B cell (primary cell): ENCODE measurements around the gene RHOH. TPM values are rescaled to one million over a fixed set of nuclear protein-coding genes. Genes with fewer than 3 reads are reported as not detected.

ENCODE experiments used
- ATAC-seq: fragments of 200-7000 bp; cut with Tn5 transposase; one replicate; pipeline ENCODE4 v1.10.0; 2021; ENCODE audit warnings: low read depth, mild to moderate bottlenecking, moderate number of reproducible peaks, moderate library complexity
- CTCF ChIA-PET: fragments of 350-600 bp; sonication (Branson Sonifier 250); formaldehyde crosslinking; loops from one replicate; lab custom pipeline; 2021; ENCODE audit warnings: antibody characterized with exemption, inconsistent platforms; lab: Charles Lee
- POLR2A ChIA-PET: fragments of 350-600 bp; sonication (Branson Sonifier 250); formaldehyde crosslinking; loops from one replicate; lab custom pipeline; 2021; ENCODE audit warnings: antibody characterized with exemption; lab: Charles Lee
- DNase-seq: peaks from one replicate; pipeline ENCODE4 v3.0.0; 2013
- H2AFZ ChIP-seq: 2 replicates; pipeline ENCODE4 v1.6.1; 2012; ENCODE audit warnings: mild to moderate bottlenecking, low read depth, low read length; ENCODE audit not compliant: insufficient read depth, poor library complexity, severe bottlenecking
- H3K27ac ChIP-seq, 2 donors: 1 replicate in 1 of 2; 2 replicates in 1 of 2; pipeline ENCODE4 v1.5.1; 2012 to 2013; ENCODE audit warnings: low read length in 2 of 2, mild to moderate bottlenecking in 2 of 2, moderate library complexity in 1 of 2
- H3K27me3 ChIP-seq, 4 experiments: fragments of 200-600 bp in 1 of 4; sonication (generic) in 1 of 4; replicated peaks in 1 of 4; 1 replicate in 2 of 4; 2 replicates in 2 of 4; pipeline versions ENCODE4 v1.6.1 to v1.7.0; 2013 to 2016; ENCODE audit warnings: low read length in 3 of 4, mild to moderate bottlenecking in 2 of 4, mixed read lengths in 1 of 4, moderate library complexity in 1 of 4; ENCODE audit not compliant: insufficient read depth in 4 of 4, control insufficient read depth in 3 of 4; ENCODE audit errors: control extremely low read depth in 1 of 4
- H3K36me3 ChIP-seq, 2 experiments: replicated peaks in 1 of 2; 1 replicate in 1 of 2; 2 replicates in 1 of 2; pipeline versions ENCODE4 v1.6.1 to v1.7.1; 2013; ENCODE audit warnings: low read length in 1 of 2; ENCODE audit not compliant: insufficient read depth in 2 of 2, control insufficient read depth in 1 of 2; ENCODE audit errors: control extremely low read depth in 1 of 2, extremely low read depth in 1 of 2
- H3K4me1 ChIP-seq, 2 donors: fragments of 200-600 bp in 1 of 2; sonication (generic) in 1 of 2; 1 replicate in 1 of 2; 2 replicates in 1 of 2; pipeline versions ENCODE4 v1.5.1 to v1.6.1; 2013 to 2017; ENCODE audit warnings: low read length in 2 of 2; ENCODE audit not compliant: control insufficient read depth in 2 of 2, insufficient read depth in 2 of 2
- H3K4me2 ChIP-seq: replicated peaks from 2 replicates; pipeline ENCODE3; 2012; ENCODE audit warnings: mild to moderate bottlenecking, low read depth, low read length; ENCODE audit not compliant: poor library complexity, severe bottlenecking
- H3K4me3 ChIP-seq, 5 experiments: fragments of 200-600 bp in 1 of 5; sonication (generic) in 1 of 5; 1 replicate in 3 of 5; 2 replicates in 2 of 5; pipeline versions ENCODE4 v1.5.1 to v1.7.0; 2011 to 2016; ENCODE audit warnings: low read length in 4 of 5, mild to moderate bottlenecking in 4 of 5, low read depth in 2 of 5, control low read depth in 1 of 5, moderate library complexity in 1 of 5; ENCODE audit not compliant: insufficient read depth in 1 of 5; ENCODE audit errors: control extremely low read depth in 1 of 5, extremely low read depth in 1 of 5
- H3K79me2 ChIP-seq: fragments of 200-600 bp; sonication (generic); one replicate; pipeline ENCODE4 v1.6.0; 2016; ENCODE audit warnings: low read length; ENCODE audit not compliant: control insufficient read depth, insufficient read depth
- H3K9ac ChIP-seq: fragments of 200-600 bp; sonication (generic); 2 replicates; pipeline ENCODE4 v1.6.1; 2017; ENCODE audit warnings: mild to moderate bottlenecking, low read length, moderate library complexity
- H3K9me3 ChIP-seq, 3 donors: one replicate each; pipeline versions ENCODE4 v1.6.1 to v1.7.1; 2013; ENCODE audit warnings: low read length in 2 of 3; ENCODE audit not compliant: control insufficient read depth in 2 of 3, insufficient read depth in 1 of 3; ENCODE audit errors: control extremely low read depth in 1 of 3
- H4K20me1 ChIP-seq: 2 replicates; pipeline ENCODE4 v1.6.0; 2012; ENCODE audit warnings: mild to moderate bottlenecking, low read length; ENCODE audit not compliant: insufficient read depth, control insufficient read depth, poor library complexity, severe bottlenecking
- H3K27ac Mint-ChIP-seq: one replicate; pipeline ENCODE4 v1.8.0; 2021; ENCODE audit warnings: mixed read lengths
- H3K27me3 Mint-ChIP-seq: one replicate; pipeline ENCODE4 v1.8.0; 2021; ENCODE audit warnings: mixed read lengths
- H3K4me1 Mint-ChIP-seq: one replicate; pipeline ENCODE4 v1.8.0; 2021; ENCODE audit warnings: mixed read lengths
- H3K4me3 Mint-ChIP-seq: one replicate; pipeline ENCODE4 v1.8.0; 2021; ENCODE audit warnings: mixed read lengths
- H3K9me3 Mint-ChIP-seq: one replicate; pipeline ENCODE4 v1.8.0; 2022; ENCODE audit warnings: mixed read lengths; ENCODE audit not compliant: insufficient read depth
- CTCF ChIP-seq: fragments of 200-600 bp; IDR thresholded peaks from one replicate; pipeline ENCODE4 v1.8.0; 2022; ENCODE audit warnings: antibody characterized with exemption, mild to moderate bottlenecking
- EZH2 ChIP-seq: IDR thresholded peaks from 2 replicates; pipeline ENCODE4 v1.6.1; 2012; ENCODE audit warnings: borderline replicate concordance, low read depth, mild to moderate bottlenecking, moderate library complexity, low read length; ENCODE audit not compliant: insufficient read depth, poor library complexity, severe bottlenecking
- WGBS: methylation state at CpG from one replicate; pipeline ENCODE4 v1.1.5; 2013; ENCODE audit warnings: missing lambda C conversion rate; ENCODE audit not compliant: insufficient coverage; 5-methylcytosine and 5-hydroxymethylcytosine counted together
- intact Hi-C: fragments of 100-400 bp; cut with micrococcal nuclease; formaldehyde crosslinking; loops from one replicate; pipeline ENCODE4 v1.10.0; 2022
- polyA plus RNA-seq: library from polyadenylated mRNA; depleted of rRNA; stranded (reverse); fragments of >200 nt; gene quantifications from 2 replicates; pipeline ENCODE4 v1.2.3, GENCODE V29; 2012
- total RNA-seq, 2 donors: library from RNA; stranded (reverse); fragments of 120-200 nt in 1 of 2; gene quantifications; 1 replicate in 1 of 2; 2 replicates in 1 of 2; pipeline versions ENCODE4 v1.2.3 to v1.2.4, GENCODE V29; 2013 to 2022

The RHOH gene
- total and polyA plus RNA-seq, 2 donors (not counting 1 experiment from before 2014, with no cell fraction given), result 118 to 209 TPM

- H3K9ac ChIP-seq, result peak overlapping the region; percentile 99
- H3K4me2 ChIP-seq, result peak overlapping the region; percentile 83
- POLR2A ChIA-PET, result interaction anchor here (1.7 to 4.2 kb wide), 3 partner anchors 13 to 104 kb away, joined by 4 to 34 read pairs (median 5); no protein-coding TSS in a partner anchor
Observed at GRCh38 chr4:40200875-40201801, 4.3 kb downstream of the RHOH start.

More at GRCh38 chr4:40200875-40201801, 4.3 kb downstream of the RHOH start:
- Histone ChIP-seq H3K9me3 (no peaks in the 10 kb centered on the region), H2AFZ (no peak overlapping the region), H4K20me1 (peaks cover 82% of the 10 kb centered on the region), H3K27ac (peak overlapping the region; percentile 93 to 99), H3K79me2 (peaks cover 99% of the 10 kb centered on the region), H3K4me1 (peaks cover 53 to 60% of the 10 kb centered on the region in 2 donors), H3K36me3 (peaks cover 7 to 26% of the 10 kb centered on the region in 2 experiments), H3K27me3 (no peaks in the 10 kb centered on the region), H3K4me3 (peak overlapping the region; percentile 79 to 99 (median 90))
- Mint-ChIP-seq H3K27me3 (no peaks in the 10 kb centered on the region), H3K9me3 (no peaks in the 10 kb centered on the region), H3K4me1 (peaks cover 64% of the 10 kb centered on the region), H3K27ac (peak overlapping the region; percentile 91), H3K4me3 (peak overlapping the region; percentile 96)
- TF ChIP-seq CTCF (no peak), EZH2 (no peak)
- peak; percentile 5 for ATAC-seq
- peak; percentile 61 for DNase-seq
- no CpG with 5 or more reads among the region's 13 CpGs for WGBS
- intact Hi-C loops, result loop anchor here (1.0 kb wide), 1 partner anchor 100 kb away; no protein-coding TSS in a partner anchor
- CTCF ChIA-PET, result interaction anchor here (0.8 to 2.4 kb wide), 10 partner anchors 10 to 126 kb away, joined by 3 to 20 read pairs (median 5); no protein-coding TSS in a partner anchor
